Bone marrow (tissue), 2 donors: ENCODE measurements around the gene EZH2.

Experiments
- DNase-seq, 2 donors: peaks; one replicate each; lab custom pipeline; 2025; lab: John Stamatoyannopoulos, UW

Gene EZH2

GRCh38 chr7:148806187-148806586 lies 77.9 kb downstream of the EZH2 start:
- DNase-seq: no peak

- DNase-seq: no peak
Observed at GRCh38 chr7:148804343-148805235, 79.5 kb downstream of the EZH2 start.

DNA sequence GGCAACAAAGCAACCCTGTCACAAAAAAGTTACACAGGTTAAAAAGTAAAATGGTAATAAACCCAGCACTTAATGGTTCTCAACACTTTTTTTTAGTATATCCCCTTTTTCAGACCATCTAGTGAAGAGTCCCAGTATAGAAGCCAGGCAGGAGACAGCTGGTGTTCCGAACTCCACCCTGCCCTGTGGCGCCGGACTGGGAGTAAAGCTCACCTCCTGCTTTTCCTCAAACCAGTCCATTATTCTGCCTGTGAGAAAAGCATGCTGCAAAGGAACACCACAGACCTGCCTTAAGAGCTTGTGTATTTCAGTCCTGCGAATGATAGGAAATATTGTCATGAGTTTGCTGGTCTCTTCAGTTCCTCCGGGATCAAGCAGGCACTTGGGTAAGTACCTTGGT lies 81.0 kb downstream of the EZH2 start:
- no peak for DNase-seq

GRCh38 chr7:148802101-148802493 lies 82.0 kb downstream of the EZH2 start:
- no peak for DNase-seq

DNA sequence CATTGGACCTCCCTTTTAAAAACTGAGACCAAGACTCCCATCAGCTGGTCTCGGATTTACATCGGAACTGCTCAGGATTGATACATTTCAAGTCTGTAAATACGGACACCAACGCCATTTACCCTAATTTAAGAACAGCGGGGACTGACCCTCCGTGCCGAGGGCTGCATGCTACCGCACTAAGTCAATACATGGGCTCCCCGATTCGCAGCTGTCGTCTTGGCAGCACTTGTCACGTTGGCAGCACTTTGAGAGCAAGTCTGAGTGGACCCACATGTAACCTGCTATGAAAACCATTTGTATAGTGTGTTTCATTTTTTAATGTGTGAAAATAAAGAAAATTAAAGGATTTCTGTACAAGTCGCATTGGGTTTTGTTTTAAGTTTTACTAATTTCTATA lies 83.4 kb downstream of the EZH2 start:
- DNase-seq: no peak

DNA sequence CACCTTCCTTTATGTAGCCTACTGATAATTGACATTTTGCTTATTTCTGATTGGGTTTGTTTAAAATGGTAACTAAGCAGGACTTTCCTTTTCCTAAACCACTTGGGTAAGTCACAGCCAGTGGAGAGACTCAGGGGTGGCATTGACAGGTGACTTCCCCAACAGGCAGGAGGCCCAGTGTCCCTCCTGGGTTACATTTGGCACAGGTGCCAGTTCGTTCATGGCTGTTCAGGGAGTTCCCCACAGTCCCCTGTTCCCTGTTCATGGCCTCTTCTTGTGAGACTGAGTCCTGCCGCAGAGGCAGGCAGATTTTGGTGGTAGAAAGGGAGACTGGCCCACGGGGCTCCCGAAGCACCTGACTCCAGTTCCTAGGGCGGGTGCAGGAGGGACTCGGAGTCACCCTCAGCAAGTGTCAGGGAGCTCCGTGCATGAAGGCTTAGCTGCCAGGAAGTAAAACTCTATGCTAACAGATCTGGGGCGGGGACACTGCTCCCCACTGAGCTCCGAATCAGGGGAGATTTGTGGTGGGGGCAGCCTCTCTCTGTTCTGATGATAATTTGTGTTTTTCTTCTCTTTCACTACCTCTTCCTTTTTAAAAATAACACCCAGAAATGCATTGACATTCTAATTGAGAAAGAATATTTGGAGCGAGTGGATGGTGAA lies 84.1 kb downstream of the EZH2 start:
- no peak for DNase-seq

DNA sequence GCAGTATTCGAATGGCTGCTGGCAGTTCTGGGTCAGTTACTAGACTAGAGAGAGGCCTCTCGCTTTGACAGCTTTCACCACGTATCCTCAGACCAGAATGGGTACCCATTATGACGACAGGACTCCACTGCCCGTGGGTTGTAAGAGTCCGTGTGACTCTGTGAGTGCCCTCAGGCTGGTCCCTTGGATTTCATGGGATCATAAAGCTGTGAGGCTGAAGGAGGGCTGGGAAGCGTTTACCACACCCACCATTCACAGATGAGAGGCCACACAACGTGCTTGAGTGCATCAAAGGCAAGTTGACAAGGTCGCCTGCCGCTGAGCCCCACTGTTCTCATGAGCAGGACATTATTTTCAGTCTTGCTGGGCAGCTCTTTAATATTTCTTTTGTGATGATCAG lies 87.2 kb downstream of the EZH2 start:
- no peak for DNase-seq

DNA sequence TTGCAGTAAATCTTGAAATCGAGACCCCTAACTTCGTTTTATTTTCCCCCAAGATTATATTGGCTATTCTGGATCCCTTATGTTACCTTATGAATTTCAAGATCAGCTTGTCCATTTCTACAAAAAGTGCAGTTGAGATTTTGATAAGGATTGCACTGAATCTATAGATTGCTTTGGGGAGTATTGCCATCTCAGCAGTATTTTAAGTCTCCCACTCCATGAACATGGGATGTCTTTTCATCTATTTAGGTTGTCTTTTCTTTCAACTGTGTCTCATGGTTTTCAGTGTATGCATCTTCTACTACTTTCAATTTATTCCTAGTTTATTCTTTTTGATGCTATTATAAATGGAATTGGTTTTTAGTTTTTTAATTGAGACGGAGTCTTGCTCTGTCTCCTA lies 89.6 kb downstream of the EZH2 start:
- no peak for DNase-seq

- DNase-seq: no peak
Observed at GRCh38 chr7:148793590-148793989, 90.5 kb downstream of the EZH2 start.

- DNase-seq: no peak
Observed at GRCh38 chr7:148791546-148791945, 92.5 kb downstream of the EZH2 start.

DNA sequence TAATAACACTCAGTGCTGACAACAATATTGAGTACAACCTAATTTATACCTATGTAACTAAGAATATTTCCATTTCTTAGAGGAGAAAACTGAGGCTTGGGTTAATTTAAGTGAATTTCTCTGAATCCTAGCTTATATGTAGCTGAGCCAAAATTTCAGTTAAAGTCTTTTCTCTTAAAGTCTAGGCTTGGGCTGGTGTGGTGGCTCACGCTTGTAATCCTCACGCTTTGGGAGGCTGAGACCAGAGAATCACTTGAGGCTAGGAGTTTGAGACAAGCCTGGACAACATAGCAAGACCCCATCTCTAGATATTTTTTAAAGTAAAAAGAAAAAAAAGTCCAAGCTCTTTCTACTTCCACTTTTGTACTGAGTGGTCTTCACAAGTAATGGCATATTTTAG lies 93.2 kb downstream of the EZH2 start:
- DNase-seq: no peak

DNA sequence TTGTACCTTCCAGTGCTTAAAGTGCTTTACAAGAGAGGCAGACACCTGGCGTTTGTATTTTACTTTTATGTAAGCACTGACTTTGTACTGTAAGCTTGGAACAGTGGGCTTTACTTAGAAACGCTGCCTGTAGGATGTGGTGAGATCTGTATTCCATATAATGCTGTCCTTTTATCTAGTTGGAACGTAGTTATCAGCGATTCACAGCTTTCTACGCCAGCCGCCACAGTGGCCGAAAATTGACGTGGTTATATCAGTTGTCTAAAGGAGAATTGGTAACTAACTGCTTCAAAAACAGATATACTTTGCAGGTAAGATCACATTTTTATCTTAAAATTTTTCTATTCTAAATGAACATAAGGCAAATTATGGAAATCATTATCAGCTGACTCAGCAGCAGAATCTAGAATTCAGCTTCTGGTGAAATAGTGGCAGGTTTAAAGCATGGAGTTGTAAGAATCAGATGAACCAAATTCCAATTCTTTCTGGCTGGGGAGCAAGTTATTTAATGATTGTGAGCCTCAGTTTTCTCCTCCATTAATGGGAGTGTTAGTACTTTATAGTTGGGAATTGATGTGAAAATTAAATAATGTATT lies 93.9 kb downstream of the EZH2 start:
- DNase-seq: no peak

DNA sequence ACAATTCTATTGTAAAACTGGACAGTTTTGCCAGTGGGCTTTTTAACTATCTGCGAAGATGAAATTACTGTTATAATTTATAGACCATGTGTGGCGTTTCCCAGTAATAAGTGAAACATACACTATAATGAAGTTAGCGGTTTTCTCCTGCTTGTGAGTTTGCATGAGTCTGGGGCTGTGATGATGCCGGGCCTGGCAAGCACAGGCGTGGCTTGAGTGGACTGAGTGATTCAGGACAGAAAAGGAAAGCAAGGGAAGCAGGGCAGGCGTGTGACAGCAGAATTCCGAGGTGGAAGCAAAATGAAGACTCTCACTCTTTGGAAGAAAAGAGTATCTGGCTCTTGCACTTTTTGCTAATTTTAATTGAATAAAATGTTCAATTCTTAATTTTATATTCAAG lies 94.9 kb downstream of the EZH2 start:
- no peak for DNase-seq

- no peak for DNase-seq
Observed at GRCh38 chr7:148787571-148788295, 96.4 kb downstream of the EZH2 start.

GRCh38 chr7:148783801-148784527 lies 100.1 kb downstream of the EZH2 start:
- no peak for DNase-seq

DNA sequence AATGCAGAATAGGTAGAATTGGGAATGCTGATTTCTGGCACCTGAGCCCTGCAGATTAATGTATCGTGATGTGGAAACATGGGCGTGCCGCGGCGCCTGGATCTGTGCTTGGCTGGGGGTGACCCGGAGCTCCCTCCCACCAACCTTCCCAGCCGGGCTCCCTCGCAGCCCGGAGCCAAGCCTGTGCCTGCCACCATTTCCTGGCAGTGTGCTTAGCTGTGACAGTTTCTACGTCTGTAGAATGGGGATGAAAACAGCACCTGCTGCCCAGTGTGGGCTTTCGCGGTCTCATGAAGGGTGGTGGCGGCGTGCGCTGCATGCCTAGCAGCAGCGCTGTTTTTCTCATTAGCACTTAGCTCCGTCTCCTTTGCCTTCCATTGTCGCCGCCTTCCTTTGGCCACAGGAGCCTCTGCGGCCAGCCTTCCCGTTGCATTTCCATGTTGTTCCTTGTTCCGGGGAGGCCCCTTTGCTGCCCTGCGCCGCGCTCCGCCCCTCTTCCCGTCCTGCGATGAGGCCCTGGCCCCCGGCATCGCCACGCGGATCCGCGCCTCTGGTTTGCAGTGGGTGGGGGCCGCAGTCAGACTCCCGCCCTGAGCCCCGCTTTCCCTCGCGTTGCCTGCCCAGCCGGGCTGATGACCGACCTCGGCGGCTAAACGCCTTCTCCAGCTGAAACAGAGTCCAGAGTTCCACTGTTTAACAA lies 101.2 kb downstream of the EZH2 start:
- no peak for DNase-seq

DNA sequence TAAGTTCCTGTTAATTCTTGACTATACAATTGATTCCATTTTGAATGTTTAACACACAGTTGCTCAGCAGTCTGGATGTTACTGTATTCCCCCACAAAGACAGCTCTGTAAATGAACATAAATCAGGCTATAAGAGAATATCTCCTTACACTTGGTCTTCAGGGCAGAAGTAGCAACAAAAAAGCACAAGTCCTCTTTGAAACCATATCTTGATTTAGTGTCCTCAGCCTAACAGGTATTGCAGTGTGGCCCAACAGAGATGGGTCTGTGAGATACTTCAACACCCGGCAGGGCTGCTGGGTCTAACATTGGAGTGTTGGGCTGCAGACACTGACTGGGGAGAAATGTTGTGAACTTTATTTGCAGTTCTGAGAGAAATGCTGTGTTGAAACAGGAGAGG lies 109.6 kb downstream of the EZH2 start:
- no peak for DNase-seq

GRCh38 chr7:148773334-148773733 lies 110.8 kb downstream of the EZH2 start:
- peak in 1 of 2 donors; percentile 24 for DNase-seq

DNA sequence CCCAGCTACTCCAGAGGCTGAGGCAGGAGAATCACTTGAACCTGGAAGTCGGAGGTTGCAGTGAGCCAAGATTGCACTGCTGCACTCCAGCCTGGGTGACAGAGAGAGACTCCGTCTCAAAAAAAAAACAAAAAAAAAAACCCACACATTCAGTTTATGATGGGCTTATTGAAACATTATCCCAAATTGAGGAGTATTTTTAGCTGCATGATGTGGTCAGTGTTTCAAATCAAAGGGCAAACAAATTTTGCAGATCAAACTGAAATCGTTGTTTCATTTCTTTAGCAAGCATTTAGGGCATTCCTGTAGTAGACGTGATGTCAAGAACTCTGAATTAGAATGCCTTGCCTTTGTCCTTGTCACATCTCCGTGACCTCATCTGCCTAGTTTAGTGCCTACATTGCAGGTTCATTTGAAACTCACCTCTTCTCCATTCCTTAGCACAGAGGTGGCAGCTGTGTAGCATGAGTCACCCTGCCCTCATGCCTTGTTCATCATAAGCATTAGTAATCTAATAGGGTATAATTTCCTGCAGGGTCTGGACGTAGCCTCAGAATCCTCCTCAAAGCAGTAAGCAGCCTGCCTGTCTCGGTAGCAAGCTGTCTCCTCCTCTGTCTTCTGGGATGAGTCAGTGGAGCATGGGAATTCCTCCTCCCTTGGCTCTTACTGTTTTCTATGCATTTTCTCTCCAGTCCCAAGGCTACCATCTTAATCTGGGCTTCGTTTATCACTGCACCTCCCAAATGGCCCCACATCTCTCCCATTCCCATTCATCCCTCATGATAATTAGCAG lies 111.6 kb downstream of the EZH2 start:
- no peak for DNase-seq

- no peak for DNase-seq
Observed at GRCh38 chr7:148770004-148770403, 114.1 kb downstream of the EZH2 start.
